ENCODE data around the gene IFIT3. TPM values are rescaled to one million over a fixed set of nuclear protein-coding genes. Genes with fewer than 3 reads are reported as not detected.
A peak's percentile ranks its signal among the peaks of the same experiment; 100 is the strongest.
"Not testable (repeated sequence)": the region's sequence is repeated elsewhere in the genome, so short reads cannot be mapped to it uniquely, and the experiment has no call there.

Gene IFIT3
- total RNA-seq, 1 donor from 2014 or later = 5.3 TPM

DNA sequence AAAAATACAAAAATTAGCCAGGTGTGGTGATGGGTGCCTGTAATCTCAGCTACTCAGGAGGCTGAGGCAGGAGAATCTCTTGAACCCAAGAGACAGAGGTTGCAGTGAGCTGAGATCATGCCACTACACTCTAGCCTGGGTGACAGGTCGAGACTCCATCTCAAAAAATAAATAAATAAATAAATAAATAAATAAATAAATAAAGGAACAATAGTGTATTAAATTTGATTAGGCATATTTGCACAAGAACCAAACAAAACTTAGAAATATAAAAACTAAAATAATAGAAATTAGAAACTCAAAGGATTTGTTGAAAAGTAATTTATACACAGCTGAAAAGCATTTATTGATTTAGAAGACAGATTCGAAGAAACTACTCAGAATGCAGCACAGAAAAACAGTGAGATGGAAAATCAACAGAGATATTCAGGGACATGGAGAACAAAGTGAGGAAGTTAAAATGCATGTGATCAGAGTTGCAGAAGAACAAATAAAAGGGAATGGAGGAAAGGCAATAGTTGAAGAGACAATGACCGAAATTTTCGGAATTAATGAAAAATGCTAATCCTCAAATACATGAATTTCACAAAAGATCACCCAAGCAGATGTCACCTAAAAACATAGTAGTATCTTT lies 17.7 kb downstream of the IFIT3 start:
- TF ChIP-seq, protein P1, sequence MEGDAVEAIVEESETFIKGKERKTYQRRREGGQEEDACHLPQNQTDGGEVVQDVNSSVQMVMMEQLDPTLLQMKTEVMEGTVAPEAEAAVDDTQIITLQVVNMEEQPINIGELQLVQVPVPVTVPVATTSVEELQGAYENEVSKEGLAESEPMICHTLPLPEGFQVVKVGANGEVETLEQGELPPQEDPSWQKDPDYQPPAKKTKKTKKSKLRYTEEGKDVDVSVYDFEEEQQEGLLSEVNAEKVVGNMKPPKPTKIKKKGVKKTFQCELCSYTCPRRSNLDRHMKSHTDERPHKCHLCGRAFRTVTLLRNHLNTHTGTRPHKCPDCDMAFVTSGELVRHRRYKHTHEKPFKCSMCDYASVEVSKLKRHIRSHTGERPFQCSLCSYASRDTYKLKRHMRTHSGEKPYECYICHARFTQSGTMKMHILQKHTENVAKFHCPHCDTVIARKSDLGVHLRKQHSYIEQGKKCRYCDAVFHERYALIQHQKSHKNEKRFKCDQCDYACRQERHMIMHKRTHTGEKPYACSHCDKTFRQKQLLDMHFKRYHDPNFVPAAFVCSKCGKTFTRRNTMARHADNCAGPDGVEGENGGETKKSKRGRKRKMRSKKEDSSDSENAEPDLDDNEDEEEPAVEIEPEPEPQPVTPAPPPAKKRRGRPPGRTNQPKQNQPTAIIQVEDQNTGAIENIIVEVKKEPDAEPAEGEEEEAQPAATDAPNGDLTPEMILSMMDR (conservative IDR thresholded peaks at IDR 0.05; ENCODE audit: low read depth, low read length) = no peak
- H3K4me3 ChIP-seq (ENCODE audit: low read depth, low read length) = no peak overlapping the region
- no peak for DNase-seq (ENCODE audit: low read depth)

DNA sequence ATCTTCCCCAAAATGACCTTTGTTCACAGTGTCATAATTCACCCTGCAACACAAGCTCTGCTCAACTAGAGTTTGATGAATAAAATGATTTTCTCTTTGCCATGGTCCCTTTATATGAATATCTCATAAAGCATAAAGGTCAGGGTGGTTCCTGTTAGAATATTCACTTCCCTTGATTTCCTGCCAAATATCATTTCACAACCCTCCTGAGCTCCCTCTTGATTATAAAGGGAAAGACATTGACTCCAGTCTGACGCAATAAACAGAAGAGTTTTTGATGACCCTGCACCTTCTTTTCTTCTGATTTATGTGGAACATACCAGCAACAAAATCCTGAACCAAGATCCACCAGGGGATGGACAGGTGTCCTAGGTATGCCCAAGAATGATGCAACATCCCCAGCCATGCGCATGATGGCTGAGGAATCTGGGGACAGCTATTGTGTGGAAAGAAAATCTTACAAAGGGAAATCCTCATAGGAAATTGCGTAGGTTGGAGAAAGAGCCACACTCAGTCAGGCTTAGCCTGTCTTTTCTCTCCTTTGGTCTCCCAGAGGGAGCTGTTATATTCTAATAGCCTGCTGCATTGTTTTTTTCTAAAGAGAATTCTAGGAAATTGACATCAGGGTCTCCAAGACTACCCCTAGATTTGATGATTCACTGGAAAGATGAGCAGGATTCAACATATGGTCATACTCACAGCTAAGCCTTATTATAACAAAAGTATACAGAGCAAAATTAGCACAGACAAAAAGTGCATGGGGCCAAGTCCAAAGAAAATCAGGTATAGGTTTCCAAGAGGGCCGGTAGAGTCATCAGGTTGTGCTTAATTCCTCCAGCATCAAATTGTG lies 18.8 kb downstream of the IFIT3 start:
- no peak for DNase-seq (ENCODE audit: low read depth)
- TF ChIP-seq, protein P1 (conservative IDR thresholded peaks at IDR 0.05; ENCODE audit: low read depth, low read length) = no peak
- H3K4me3 ChIP-seq (ENCODE audit: low read depth, low read length) = no peak overlapping the region

DNA sequence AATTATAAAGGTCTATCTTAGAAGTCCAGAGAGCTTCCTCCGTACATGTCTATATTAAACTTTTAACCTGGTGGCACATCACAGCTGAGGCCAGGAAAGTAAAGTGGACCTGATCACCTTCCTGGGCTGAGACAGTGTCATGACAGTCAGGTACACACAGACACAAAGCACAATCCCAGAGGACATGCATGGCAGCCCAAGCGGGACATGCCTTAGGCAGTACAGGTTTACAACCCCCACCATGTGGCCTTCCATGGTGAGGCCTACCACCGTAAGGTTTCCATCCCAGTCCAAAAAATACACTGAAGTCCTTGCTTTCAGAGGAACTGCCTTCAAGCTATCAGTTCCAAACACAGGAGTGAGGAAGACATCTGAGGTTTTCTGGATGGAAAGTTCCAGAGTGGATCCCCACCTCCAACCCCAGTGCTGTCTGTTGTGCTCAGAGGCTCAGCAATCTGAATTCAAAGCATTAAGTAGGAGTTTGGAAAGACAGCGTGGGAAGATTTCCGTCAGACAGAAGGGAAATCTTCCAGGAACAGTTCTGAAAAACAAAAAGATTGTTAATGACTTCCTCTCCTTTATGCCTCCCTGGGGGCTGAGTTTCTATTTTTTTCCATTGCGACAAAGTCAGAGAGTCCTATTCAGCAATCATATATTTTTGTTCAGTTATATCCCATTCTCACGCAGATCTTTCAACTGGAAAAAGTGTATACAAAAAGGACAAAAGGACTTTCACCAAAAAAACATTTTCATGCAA lies 20.1 kb downstream of the IFIT3 start:
- DNase-seq (ENCODE audit: low read depth) = no peak
- H3K4me3 ChIP-seq (ENCODE audit: low read depth, low read length) = no peak overlapping the region
- TF ChIP-seq, protein P1 (conservative IDR thresholded peaks at IDR 0.05; ENCODE audit: low read depth, low read length) = no peak

DNA sequence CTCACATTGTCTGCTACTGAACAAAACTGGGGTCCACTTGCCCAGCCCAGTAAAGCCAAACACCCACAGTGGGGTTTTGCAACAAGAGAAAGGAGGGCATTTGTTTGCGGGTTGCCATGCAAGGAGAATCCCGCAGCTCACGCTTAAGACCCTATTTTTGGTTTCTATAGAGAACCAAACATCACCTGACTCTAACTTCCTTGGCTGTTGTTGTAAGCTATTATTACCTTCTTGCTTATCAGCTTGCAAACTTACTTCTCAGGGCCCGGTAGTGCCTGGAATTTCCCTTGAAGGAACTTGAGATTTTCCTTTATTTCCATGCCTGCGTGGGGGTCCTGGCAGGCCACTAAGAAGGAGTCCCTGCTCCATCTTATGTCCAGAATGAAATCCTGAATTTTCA lies 20.7 kb downstream of the IFIT3 start:
- no peak overlapping the region for H3K4me3 ChIP-seq (ENCODE audit: low read depth, low read length)
- no peak for DNase-seq (ENCODE audit: low read depth)
- TF ChIP-seq, protein P1 (conservative IDR thresholded peaks at IDR 0.05; ENCODE audit: low read depth, low read length) = no peak

DNA sequence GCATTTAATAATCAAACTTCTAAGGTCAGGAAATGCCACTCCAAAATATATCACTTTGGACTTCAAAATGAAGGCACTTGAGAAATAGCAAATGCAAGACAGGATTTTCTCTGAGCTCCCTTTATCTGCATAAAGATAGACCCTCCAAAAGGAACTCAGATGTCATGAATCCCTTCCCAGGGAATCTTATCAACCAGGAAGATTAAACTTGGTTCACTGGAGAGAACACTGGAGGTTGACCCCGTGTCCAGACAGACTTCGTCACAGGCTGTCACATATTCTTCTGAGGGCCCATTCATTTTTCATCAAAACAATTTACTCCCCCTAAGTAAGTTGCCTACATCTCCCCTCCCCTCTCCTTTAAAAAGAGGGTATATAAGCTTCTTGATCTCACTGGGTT lies 21.2 kb downstream of the IFIT3 start:
- TF ChIP-seq, protein P1 (conservative IDR thresholded peaks at IDR 0.05; ENCODE audit: low read depth, low read length) = no peak
- no peak overlapping the region for H3K4me3 ChIP-seq (ENCODE audit: low read depth, low read length)
- no peak for DNase-seq (ENCODE audit: low read depth)

DNA sequence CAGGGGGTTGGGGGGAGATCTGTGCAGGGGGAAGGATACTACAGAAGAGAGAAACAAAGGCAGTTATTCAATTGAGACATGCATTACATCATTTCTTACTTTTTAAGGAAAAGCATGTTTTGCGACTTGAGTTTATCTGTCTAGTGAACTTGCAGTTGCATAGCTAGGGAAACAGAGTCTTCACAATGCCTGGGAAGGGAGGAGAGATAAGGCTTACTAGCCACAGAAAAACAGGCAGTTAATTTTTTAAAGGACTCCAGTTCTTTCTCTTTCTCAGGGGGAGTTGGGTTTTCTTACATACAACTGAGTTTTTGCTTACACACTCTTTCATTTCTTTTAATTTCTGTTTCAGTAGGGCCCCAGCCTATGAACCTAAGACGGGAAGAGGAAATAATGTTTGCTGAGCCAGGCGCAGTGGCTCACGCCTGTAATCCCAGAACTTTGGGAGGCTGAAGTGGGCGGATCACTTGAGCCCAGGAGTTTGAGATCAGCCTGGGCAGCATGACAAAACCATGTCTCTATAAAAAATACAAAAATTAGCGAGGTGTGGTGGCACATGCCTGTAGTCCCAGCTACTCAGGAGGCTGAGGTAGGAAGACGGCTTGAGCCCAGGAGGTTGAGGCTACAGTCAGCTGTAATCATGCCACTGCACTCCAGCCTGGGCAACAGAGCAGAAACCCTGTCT lies 23.0 kb downstream of the IFIT3 start:
- not testable (repeated sequence) for DNase-seq (ENCODE audit: low read depth)
- peak overlapping the region; percentile 30 for H3K4me3 ChIP-seq (ENCODE audit: low read depth, low read length)

DNA sequence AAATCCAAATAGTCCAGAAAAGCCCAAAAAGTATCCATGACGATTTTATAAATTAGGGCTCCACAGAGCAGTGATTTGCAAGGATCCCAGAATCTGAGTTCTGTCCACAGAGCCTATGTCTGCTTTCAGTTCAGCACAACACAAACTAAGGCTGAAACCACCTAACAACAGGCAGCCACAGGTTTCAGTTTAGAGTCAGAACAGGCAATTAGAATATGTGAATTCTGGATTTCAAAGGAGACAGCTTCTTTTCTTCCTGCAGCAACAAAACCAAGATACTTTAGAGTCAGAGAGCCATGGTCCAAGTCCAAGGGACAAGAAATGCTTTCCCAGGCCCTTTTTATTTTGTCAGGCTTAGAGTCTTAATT lies 23.6 kb downstream of the IFIT3 start:
- peak overlapping the region; percentile 30 for H3K4me3 ChIP-seq (ENCODE audit: low read depth, low read length)
- TF ChIP-seq, protein P1 (conservative IDR thresholded peaks at IDR 0.05; ENCODE audit: low read depth, low read length) = no peak
- no peak for DNase-seq (ENCODE audit: low read depth)

Measured in epithelial cell of proximal tubule (primary cell).